WERI-Rb-1 (cell line): ENCODE data around the gene TSPEAR.
A peak's percentile ranks its signal among the peaks of the same experiment; 100 is the strongest.

ENCODE experiments used
- DNase-seq: peaks from one replicate; pipeline ENCODE4 v3.0.0-alpha.2; 2020
- H3K27ac ChIP-seq: fragments of 250-450 bp; sonication (Bioruptor Pico); 2 replicates; pipeline ENCODE4 v1.5.1; 2020; ENCODE audit warnings: mild to moderate bottlenecking, moderate library complexity
- H3K27me3 ChIP-seq: fragments of 250-450 bp; sonication (Bioruptor Pico); 2 replicates; pipeline ENCODE4 v1.5.1; 2021; ENCODE audit warnings: mild to moderate bottlenecking, low read depth, moderate library complexity; ENCODE audit not compliant: insufficient read depth, severe bottlenecking
- H3K36me3 ChIP-seq: fragments of 250-450 bp; sonication (Bioruptor Pico); 2 replicates; pipeline ENCODE4 v1.5.1; 2020; ENCODE audit warnings: mild to moderate bottlenecking, moderate library complexity
- H3K4me3 ChIP-seq: 2 replicates; pipeline ENCODE4 v1.5.1; 2011; ENCODE audit warnings: low read depth, mild to moderate bottlenecking, control low read depth, low read length
- H3K9me3 ChIP-seq: fragments of 250-450 bp; sonication (Bioruptor Pico); 2 replicates; pipeline ENCODE4 v1.5.1; 2021; ENCODE audit warnings: mild to moderate bottlenecking, moderate library complexity; ENCODE audit not compliant: severe bottlenecking
- TF ChIP-seq, protein P1 (sequence below): IDR thresholded peaks from 2 replicates; pipeline ENCODE4 v1.5.1; 2011; ENCODE audit warnings: low read depth, mild to moderate bottlenecking, control low read depth, inconsistent platforms, low read length

TSPEAR gene

DNA sequence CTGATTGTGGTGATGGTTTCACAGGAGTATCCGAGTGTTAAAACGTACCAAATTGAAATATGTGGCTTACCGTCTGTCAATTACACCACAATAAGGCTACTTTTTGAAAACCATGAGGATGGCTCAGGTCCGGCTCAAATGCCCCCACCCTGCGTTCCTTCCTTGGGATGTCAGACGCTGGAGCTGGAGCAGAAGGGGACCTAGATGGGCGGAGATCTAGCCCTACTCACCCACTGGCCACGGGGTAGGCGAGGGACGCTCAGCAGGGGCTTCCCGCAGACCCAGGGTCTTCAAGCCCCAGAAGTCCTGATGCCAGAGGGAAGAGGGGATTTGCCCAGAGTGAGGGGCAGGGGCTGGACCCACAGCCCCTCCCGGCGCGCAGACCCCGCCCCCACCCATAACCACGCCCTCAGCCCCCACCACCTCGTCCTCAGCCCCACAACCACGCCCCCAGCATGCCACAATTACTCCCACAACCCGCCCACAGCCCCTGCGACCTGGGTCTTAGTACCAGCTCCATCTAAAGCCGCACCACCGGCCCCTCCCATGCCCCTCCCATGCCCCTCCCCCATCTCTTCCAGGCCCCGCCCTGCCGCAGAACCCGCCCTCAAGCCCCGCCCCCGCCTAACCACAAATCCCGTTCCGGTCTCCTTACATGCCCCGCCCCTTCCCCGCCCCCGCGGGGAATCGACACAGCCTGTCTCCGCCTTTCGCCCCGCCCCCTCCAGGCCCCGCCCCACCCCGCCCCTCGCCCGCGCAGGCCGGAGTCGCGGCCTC lies 256.4 kb downstream of the TSPEAR start, which contains the start of gene LRRC3:
Gene LRRC3, plus strand, starts transcription at position 764 of the 777 bp plus-strand sequence. CDS start 1,135 bp downstream, outside the sequence.
- peak within 1 kb of the TSS; percentile 52 for H3K4me3 ChIP-seq

GRCh38 chr21:44454058-44454457 lies 257.3 kb downstream of the TSPEAR start:
- no peak overlapping the region for H3K27ac ChIP-seq
- H3K36me3 ChIP-seq = peaks cover 7% of the 10 kb centered on the region
- TF ChIP-seq, protein P1, sequence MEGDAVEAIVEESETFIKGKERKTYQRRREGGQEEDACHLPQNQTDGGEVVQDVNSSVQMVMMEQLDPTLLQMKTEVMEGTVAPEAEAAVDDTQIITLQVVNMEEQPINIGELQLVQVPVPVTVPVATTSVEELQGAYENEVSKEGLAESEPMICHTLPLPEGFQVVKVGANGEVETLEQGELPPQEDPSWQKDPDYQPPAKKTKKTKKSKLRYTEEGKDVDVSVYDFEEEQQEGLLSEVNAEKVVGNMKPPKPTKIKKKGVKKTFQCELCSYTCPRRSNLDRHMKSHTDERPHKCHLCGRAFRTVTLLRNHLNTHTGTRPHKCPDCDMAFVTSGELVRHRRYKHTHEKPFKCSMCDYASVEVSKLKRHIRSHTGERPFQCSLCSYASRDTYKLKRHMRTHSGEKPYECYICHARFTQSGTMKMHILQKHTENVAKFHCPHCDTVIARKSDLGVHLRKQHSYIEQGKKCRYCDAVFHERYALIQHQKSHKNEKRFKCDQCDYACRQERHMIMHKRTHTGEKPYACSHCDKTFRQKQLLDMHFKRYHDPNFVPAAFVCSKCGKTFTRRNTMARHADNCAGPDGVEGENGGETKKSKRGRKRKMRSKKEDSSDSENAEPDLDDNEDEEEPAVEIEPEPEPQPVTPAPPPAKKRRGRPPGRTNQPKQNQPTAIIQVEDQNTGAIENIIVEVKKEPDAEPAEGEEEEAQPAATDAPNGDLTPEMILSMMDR = no peak
- no peaks in the 10 kb centered on the region for H3K27me3 ChIP-seq
- H3K9me3 ChIP-seq = peaks cover 12% of the 10 kb centered on the region
- H3K4me3 ChIP-seq = no peak overlapping the region
- DNase-seq = no peak

More for the DNA sequence above, 256.4 kb downstream of the TSPEAR start, which contains the start of gene LRRC3:
- H3K36me3 ChIP-seq = peaks cover 7% of the 10 kb centered on the region
- DNase-seq = peak; percentile 96
- no peaks in the 10 kb centered on the region for H3K27me3 ChIP-seq
- H3K27ac ChIP-seq = peak within 1 kb of the TSS; percentile 21
- H3K9me3 ChIP-seq = peaks cover 12% of the 10 kb centered on the region
- TF ChIP-seq, protein P1 = no peak

GRCh38 chr21:44453120-44453519 lies 258.3 kb downstream of the TSPEAR start:
- H3K4me3 ChIP-seq = no peak overlapping the region
- no peaks in the 10 kb centered on the region for H3K27me3 ChIP-seq
- no peak for DNase-seq
- H3K27ac ChIP-seq = no peak overlapping the region
- peaks cover 12% of the 10 kb centered on the region for H3K9me3 ChIP-seq
- TF ChIP-seq, protein P1 = no peak
- H3K36me3 ChIP-seq = peaks cover 7% of the 10 kb centered on the region

- H3K27me3 ChIP-seq = no peaks in the 10 kb centered on the region
- DNase-seq = no peak
- H3K36me3 ChIP-seq = no peaks in the 10 kb centered on the region
- no peak overlapping the region for H3K4me3 ChIP-seq
- H3K9me3 ChIP-seq = peaks cover 12% of the 10 kb centered on the region
- no peak overlapping the region for H3K27ac ChIP-seq
- TF ChIP-seq, protein P1 = no peak
These were observed 260.4 kb downstream of the TSPEAR start for GRCh38 chr21:44450999-44451398.

DNA sequence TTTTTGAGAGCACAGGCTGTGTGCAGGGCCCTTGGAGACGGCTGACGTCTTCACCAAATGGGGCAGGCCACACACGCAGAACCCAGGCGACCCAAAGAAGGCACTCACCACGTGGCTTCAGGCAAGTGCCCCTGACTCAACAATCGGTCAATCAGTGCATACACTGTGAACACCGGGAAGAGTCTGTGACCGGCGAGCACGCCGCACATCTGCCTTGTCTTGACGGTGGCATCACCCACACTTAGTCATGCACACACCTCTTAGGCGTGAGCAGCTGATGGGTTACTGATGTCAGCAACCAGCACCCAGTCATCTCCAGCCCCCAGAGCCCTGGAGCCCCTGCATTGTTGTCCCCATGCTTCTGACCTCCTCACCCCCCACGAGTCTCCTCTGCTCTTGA lies 261.0 kb downstream of the TSPEAR start:
- H3K4me3 ChIP-seq = no peak overlapping the region
- no peaks in the 10 kb centered on the region for H3K36me3 ChIP-seq
- peaks cover 12% of the 10 kb centered on the region for H3K9me3 ChIP-seq
- H3K27me3 ChIP-seq = no peaks in the 10 kb centered on the region
- no peak overlapping the region for H3K27ac ChIP-seq
- no peak for DNase-seq
- TF ChIP-seq, protein P1 = no peak
